PFSK-1 (cell line): Measurements from ENCODE around the gene DDC.

ENCODE experiments used
- FOXP2 ChIP-seq: optimal IDR thresholded peaks from 2 replicates; pipeline ENCODE3; 2011; ENCODE audit warnings: borderline replicate concordance, control low read depth, inconsistent platforms; ENCODE audit not compliant: insufficient read depth; ENCODE audit errors: extremely low read length, extremely low read depth
- POLR2AphosphoS5 ChIP-seq: IDR thresholded peaks from 2 replicates; pipeline ENCODE4 v1.6.1; 2012; ENCODE audit warnings: low read depth, mild to moderate bottlenecking, control low read depth, low read length, moderate library complexity
- REST ChIP-seq, 2 experiments: IDR thresholded peaks; 2 replicates each; pipeline versions ENCODE4 v1.6.1 to v1.8.0; 2011 to 2012; ENCODE audit warnings: low read depth in 2 of 2, low read length in 2 of 2, control low read depth in 1 of 2, inconsistent platforms in 1 of 2, mild to moderate bottlenecking in 1 of 2, moderate library complexity in 1 of 2; ENCODE audit not compliant: insufficient read depth in 1 of 2
- SIN3A ChIP-seq: IDR thresholded peaks from 2 replicates; pipeline ENCODE4 v1.6.1; 2012; ENCODE audit warnings: mild to moderate bottlenecking, low read length, moderate library complexity, borderline replicate concordance; ENCODE audit not compliant: insufficient read depth
- TAF1 ChIP-seq: IDR thresholded peaks from 2 replicates; pipeline ENCODE4 v1.6.1; 2012; ENCODE audit warnings: low read length, control low read depth, borderline replicate concordance; ENCODE audit not compliant: insufficient read depth

The DDC gene

GRCh38 chr7:50475340-50475739 lies 89.9 kb downstream of the DDC start:
- TF ChIP-seq POLR2AphosphoS5 (no peak), SIN3A (no peak), TAF1 (no peak), FOXP2 (no peak), REST (IDR thresholded peaks at IDR 0.05; ENCODE audit: insufficient read depth in 1 of 2, low read depth in 2 of 2, low read length in 2 of 2) (no peak)

GRCh38 chr7:50474382-50475160 lies 90.6 kb downstream of the DDC start:
- TF ChIP-seq POLR2AphosphoS5 (no peak), SIN3A (no peak), TAF1 (no peak), REST (IDR thresholded peaks at IDR 0.05; ENCODE audit: insufficient read depth in 1 of 2, low read depth in 2 of 2, low read length in 2 of 2) (no peak), FOXP2 (no peak)

- TF ChIP-seq TAF1 (no peak), FOXP2 (no peak), SIN3A (no peak), POLR2AphosphoS5 (no peak), REST (IDR thresholded peaks at IDR 0.05; ENCODE audit: insufficient read depth in 1 of 2, low read depth in 2 of 2, low read length in 2 of 2) (no peak)
Observed at GRCh38 chr7:50473531-50473930, 91.7 kb downstream of the DDC start.

- no peak for TF ChIP-seq POLR2AphosphoS5
- TF ChIP-seq REST (IDR thresholded peaks at IDR 0.05; ENCODE audit: insufficient read depth in 1 of 2, low read depth in 2 of 2, low read length in 2 of 2) = no peak
- no peak for TF ChIP-seq FOXP2
- no peak for TF ChIP-seq SIN3A
Observed at GRCh38 chr7:50472427-50472826, 92.8 kb downstream of the DDC start.

- TF ChIP-seq TAF1 = no peak
- TF ChIP-seq SIN3A = no peak
- no peak for TF ChIP-seq POLR2AphosphoS5
- no peak for TF ChIP-seq REST (IDR thresholded peaks at IDR 0.05; ENCODE audit: insufficient read depth in 1 of 2, low read depth in 2 of 2, low read length in 2 of 2)
- no peak for TF ChIP-seq FOXP2
Observed at GRCh38 chr7:50471970-50472369, 93.2 kb downstream of the DDC start.
